GM19463 (cell line): ENCODE measurements around the gene AFG1L.
"Not testable (repeated sequence)": the region's sequence is repeated elsewhere in the genome, so short reads cannot be mapped to it uniquely, and the experiment has no call there.

Source experiments
- ATAC-seq: cut with Tn5 transposase; IDR thresholded peaks from one replicate; pipeline ENCODE4 v1.9.1; 2021; ENCODE audit warnings: mild to moderate bottlenecking, moderate library complexity; ENCODE audit not compliant: unreplicated experiment

Gene AFG1L

GRCh38 chr6:108294727-108295625 lies at the start of gene AFG1L:
Gene AFG1L, plus strand, starts transcription at chr6:108295054. Its CDS starts 26 bp downstream, at chr6:108295080.
- peak; percentile 88 for ATAC-seq

- ATAC-seq = not testable (repeated sequence)
Observed at GRCh38 chr6:108245095-108245494, 49.8 kb upstream of the AFG1L start.

GRCh38 chr6:108247965-108248536 lies 46.8 kb upstream of the AFG1L start:
- ATAC-seq = no peak

GRCh38 chr6:108250240-108250866 lies 44.5 kb upstream of the AFG1L start:
- ATAC-seq = no peak

- no peak for ATAC-seq
Observed at GRCh38 chr6:108251252-108251651, 43.6 kb upstream of the AFG1L start.

- ATAC-seq = no peak
Observed at GRCh38 chr6:108252055-108252454, 42.8 kb upstream of the AFG1L start.

- ATAC-seq = no peak
Observed at GRCh38 chr6:108253241-108253640, 41.6 kb upstream of the AFG1L start.

DNA sequence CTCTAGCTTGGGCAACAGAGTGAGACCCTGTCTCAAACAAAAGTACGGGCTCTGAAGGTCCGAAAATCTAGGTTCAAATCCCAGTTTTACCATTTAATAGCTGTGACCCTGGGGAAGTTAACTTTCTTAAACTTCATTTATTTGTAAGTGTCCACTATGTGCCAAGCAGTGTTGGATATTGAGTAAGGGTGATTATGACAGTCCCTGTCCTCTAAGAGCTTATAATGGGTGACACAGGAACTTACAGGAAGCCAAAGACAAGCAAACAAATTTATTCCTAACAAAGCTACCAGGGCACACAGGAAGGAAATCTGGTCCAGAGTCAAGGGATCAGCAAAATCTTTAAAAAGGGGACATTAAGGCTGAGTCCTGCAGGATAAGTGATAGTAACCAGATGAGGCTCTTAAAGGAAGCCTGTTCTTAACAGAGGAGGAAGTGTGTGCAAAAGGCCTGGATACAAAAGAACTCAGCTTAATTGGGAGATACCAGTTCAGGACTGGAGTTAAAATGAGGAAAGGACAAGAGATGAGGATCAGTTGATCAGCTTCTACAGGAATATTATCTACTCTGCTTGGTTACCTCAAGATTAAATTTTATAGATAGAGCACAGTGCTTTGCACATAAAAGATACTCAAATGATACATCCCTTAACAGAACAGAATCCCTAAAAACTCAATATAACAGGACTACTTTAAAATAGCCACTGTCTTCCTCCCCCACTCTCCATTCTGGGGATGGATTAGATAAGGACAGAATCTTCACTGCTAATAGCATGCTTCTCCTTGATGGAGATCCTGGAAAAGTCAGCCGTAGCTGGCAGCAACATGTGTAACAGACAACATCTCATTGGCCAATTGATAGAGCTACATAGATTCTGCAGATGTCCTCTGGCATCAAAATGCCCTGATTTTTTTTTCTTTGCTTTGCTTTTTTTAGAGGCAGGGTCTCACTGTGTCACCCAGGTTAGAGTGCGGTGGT lies 40.1 kb upstream of the AFG1L start:
- no peak for ATAC-seq

GRCh38 chr6:108260126-108260808 lies 34.6 kb upstream of the AFG1L start:
- peak; percentile 1 for ATAC-seq

- ATAC-seq = peak; percentile 86
Observed at GRCh38 chr6:108260809-108261569, 33.9 kb upstream of the AFG1L start, which contains the start of gene SNX3. Gene SNX3, minus strand, starts transcription at chr6:108261040. Its CDS starts 119 bp downstream, at chr6:108260921.

DNA sequence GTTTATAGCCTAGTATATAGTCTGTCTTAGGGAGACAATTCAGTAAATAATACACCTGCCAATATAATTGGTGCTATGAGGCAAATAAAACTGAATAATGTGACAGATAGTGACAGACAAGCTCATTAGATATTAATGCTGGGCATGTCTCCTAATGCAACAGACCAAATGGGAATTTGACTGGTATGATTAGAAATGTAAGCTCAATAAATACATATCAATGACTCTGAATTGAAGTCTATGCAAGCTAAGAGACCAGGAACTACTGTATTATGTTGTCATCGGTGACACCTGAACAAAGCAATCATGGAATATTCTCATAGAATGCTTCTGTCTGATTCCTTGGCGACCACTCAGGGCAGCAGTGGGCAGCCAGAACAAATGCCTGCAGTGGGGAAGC lies 31.5 kb upstream of the AFG1L start:
- ATAC-seq = no peak

GRCh38 chr6:108268845-108269244 lies 26.0 kb upstream of the AFG1L start:
- ATAC-seq = no peak

DNA sequence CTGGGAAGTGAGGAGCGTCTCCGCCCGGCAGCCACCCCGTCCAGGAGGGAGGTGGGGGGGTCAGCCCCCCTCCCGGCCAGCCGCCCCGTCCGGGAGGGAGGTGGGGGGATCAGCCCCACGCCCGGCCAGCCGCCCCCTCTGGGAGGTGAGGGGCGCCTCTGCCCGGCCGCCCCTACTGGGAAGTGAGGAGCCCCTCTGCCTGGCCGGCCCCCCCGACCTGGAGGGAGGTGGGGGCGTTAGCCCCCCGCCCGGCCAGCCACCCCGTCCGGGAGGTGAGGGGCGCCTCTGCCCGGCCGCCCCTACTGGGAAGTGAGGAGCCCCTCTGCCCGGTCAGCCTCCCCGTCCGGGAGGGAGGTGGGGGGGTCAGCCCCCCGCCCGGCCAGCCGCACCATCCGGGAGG lies 24.9 kb upstream of the AFG1L start:
- not testable (repeated sequence) for ATAC-seq

- ATAC-seq = no peak
Observed at GRCh38 chr6:108274546-108274945, 20.3 kb upstream of the AFG1L start.

GRCh38 chr6:108275976-108276375 lies 18.9 kb upstream of the AFG1L start:
- ATAC-seq = no peak

DNA sequence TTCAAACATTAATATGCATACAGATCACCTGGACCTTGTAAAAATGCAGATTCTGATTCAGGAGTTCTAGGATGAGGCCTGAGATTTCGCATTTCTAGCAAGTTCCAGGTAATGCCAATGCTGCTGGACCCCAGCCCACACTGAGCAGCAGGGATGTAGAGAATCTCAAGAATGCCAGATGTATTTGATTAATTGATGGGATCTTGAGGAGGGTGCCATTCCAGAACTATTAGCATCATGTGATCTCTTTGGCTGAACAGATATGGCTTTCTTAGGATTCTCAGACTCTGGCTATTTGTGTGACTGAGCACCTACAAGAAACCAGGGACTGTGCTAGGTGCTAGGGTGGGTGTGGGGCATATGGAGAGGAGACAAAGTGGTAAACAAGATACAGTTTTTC lies 17.6 kb upstream of the AFG1L start:
- ATAC-seq = no peak

GRCh38 chr6:108277831-108278230 lies 17.0 kb upstream of the AFG1L start:
- ATAC-seq = no peak

GRCh38 chr6:108285381-108285780 lies 9.5 kb upstream of the AFG1L start:
- ATAC-seq = no peak

GRCh38 chr6:108286366-108286765 lies 8.5 kb upstream of the AFG1L start:
- ATAC-seq = no peak
